GM12864 (cell line): ENCODE data around the gene KCTD21.

ENCODE experiments used
- DNase-seq: peaks from one replicate; pipeline ENCODE4 v3.0.0-alpha.2; 2011; ENCODE audit warnings: low read depth
- H3K4me3 ChIP-seq: 2 replicates; pipeline ENCODE4 v1.5.1; 2011; ENCODE audit warnings: mild to moderate bottlenecking, low read depth, low read length, control low read depth
- CTCF ChIP-seq: IDR thresholded peaks from 2 replicates; pipeline ENCODE4 v1.5.1; 2011; ENCODE audit warnings: low read depth, mild to moderate bottlenecking, moderate library complexity, low read length, control low read depth, inconsistent platforms; ENCODE audit errors: missing control alignments

The KCTD21 gene

GRCh38 chr11:78210000-78210608, 21.7 kb upstream of the KCTD21 start:
- no peak for DNase-seq
- no peak for TF ChIP-seq CTCF
- H3K4me3 ChIP-seq = no peak overlapping the region

GRCh38 chr11:78209478-78209877, 21.1 kb upstream of the KCTD21 start:
- no peak for TF ChIP-seq CTCF
- no peak for DNase-seq
- no peak overlapping the region for H3K4me3 ChIP-seq

- no peak for DNase-seq
- H3K4me3 ChIP-seq = no peak overlapping the region
- no peak for TF ChIP-seq CTCF
Measured at GRCh38 chr11:78208257-78209165, 20.1 kb upstream of the KCTD21 start.

DNA sequence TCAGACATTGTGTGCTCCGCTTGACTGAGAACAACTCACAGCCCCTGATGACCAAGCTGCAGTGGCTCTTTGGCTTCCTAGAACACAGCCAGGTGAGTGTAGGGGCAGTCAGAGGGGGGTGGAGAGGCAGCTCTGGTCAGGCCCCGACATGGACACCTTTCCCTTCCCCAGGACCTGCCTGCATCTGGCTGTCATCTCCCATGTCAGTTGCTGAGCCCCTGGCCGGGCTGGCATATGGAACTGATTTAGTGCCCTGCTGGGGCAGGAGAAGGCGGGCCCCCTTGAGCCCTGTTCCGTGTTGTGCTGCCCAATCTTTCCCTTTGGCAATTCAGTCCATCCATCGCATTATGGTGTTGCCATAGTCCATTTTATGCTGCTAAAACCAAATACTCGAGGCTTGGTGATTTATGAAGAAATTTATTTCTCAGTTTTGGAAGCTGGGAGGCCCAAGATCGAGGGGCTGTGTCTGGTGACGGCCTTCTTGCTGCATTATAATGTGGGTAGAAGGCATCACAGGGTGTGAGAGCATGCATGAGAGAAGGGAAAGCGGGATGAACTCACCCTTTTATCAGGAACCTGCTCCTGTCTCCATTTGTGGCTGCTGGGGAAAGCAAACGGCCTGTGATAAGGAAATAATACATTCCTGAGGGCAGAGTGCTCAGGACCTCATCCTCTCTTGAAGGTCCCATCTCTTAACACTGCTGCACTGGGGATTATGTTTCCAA, 19.3 kb upstream of the KCTD21 start:
- no peak overlapping the region for H3K4me3 ChIP-seq
- DNase-seq = no peak
- no peak for TF ChIP-seq CTCF

DNA sequence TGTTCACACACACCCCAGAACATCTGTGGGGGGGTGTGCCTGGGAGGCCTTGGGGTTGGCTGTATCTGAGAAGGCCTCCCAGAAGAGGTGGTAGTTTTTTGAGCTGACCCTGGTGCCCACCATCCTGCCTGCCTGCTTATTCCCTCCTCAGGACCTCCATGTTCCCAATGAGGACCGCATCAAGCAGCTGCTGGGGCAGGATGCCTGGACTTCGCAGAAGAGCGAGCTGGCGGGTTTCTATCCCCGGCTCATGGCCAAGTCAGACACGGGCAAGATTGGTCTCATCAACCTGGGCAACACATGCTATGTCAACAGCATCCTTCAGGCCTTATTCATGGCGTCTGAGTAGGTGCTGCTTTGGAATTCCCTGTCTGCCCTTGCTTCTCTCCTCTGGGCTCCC, 17.3 kb upstream of the KCTD21 start:
- H3K4me3 ChIP-seq = no peak overlapping the region
- no peak for DNase-seq
- TF ChIP-seq CTCF = no peak

GRCh38 chr11:78205256-78205655, 16.8 kb upstream of the KCTD21 start:
- no peak overlapping the region for H3K4me3 ChIP-seq
- TF ChIP-seq CTCF = no peak
- DNase-seq = no peak
